ENCODE results near the gene HIGD1A.

Gene HIGD1A

DNA sequence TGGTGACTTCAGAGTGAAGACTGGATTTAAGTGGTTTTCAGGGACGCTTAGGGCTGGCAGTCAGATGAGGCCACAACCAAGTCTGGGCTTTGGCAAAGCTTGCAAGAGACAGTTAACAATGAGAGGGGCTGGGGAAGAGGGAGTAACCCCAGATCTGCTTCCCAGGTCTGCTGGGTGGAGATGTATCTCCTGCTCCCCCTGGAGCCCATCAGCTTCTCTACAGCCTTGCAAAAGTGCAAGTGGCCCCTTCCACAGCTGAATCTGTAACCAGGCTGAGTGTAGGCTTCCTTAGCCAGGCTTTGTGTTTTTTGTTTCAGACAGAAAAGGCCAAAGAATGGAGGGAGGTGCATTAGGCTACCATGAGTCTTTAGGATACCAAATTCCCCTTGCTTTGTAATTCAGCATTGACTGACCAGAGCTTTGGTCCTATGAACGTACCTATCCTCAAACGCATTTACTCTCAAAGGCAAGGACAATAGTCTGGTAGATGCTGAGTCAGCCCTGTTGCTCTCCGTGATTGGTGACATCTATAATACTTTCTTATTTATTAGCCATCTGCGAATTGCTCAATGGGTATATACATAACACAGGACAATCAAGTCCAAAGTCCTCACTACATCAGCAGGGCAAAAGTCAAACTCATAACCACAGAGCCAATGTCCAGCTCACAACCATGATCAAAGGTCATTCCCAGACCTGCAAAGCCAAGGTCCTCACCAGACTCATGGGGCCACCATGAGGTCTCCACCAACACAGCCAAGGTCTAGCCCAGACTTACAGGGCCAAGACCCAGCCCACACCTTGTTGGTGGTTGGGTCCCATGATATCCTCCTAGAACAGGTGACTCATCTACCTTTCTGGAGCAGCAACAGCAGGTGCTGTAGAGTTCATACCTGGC, 48.4 kb downstream of the HIGD1A start:
- DNase-seq (ENCODE audit: low read depth in 2 of 2) = no peak

DNA sequence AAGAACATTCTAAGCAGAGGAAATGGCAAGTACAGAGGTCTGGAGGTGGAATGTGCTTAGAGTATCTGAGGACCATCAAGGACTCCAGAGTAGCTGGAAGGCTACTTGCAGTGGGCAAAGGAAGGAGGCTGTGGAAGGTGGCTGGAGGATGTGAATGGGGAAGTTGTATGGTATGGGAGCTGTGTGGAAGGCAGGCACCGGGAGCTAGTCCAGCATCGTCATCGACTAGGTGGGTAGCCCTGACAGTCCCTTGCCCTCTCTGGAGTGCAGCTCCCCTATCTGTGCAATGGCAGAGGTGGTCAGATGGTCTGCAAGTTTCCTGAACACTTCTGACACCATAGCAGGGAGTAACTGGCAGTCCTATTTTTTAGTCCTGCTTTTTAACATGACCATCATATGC, 50.5 kb downstream of the HIGD1A start:
- DNase-seq (ENCODE audit: low read depth in 2 of 2) = no peak

DNA sequence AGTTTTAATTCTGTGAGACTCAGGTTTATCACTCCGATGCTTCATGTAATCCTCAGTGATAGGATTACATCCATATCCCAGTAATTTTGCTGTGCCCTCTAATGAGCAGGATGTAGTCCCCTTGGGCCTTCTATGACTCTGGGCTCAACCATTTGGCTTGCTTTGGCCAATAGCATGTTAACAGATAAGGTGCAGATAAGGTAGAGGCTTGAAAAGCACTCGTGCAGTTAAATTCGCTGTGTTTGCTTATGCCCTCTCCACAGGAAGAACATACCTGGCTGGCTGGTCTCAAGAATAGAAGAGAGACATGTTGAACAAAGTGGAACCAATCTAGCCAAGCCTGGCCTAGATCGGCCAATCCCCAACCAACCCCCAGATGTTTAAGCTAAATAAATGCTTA, 51.3 kb downstream of the HIGD1A start:
- DNase-seq (ENCODE audit: low read depth in 2 of 2) = no peak

DNA sequence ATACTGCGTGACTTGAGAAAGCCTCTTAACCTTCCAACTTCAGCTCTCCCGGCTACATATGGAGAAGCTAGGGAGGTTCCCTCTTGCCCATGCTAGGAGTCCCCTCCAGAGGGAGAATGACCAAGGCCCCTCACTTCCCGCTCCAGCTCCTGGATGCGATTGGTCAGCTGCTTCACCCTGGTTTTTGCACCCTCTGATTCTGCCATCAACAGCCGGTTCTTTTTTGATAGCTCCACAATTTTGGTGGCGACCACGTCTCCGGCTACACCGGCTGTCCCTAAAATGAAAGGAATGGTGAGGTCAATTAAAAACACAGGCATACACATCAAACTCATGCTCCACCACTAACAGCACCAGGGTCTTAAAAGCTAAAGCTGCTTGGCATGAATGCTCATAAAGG, 51.8 kb downstream of the HIGD1A start:
- DNase-seq (ENCODE audit: low read depth in 2 of 2) = no peak

DNA sequence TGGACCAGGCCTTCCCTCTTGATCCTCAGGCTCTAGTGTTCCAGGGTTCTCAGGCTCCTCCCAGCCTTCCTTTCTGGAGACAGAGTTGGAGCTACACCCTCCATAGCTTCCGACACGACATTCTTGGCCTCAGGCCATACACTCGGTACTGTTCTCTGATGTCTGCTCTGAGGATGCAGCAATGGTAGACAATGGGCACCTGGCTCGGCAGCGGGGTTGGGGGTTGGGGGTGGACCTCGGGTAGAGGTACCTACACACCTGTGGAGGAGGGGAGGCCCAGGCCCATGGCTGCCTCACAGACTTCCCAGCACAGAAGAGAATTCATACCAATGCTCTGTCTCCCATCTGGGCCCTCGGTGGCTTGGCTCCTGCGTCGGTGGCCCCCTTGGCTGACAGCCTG, 52.7 kb downstream of the HIGD1A start:
- no peak for DNase-seq (ENCODE audit: low read depth in 2 of 2)

DNA sequence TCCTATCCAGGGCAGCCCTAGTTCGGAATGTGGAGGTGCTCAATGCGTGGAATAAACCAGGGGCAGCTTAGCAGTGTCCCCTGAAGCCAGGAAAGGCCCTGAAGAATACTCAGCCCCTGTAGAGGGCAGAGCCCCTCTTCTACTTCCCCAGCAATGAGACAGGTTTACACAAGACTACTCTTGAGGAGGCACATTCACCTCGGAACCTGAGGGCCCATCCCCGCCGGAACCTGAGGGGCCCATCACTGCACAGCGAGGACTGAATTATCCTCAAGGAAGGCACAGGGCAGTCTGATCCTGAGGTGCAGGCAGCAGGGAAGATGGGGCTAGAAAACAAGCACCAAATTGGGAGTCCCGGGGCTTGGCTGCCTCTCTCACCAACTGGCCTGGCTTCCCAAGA, 53.5 kb downstream of the HIGD1A start:
- no peak for DNase-seq (ENCODE audit: low read depth in 2 of 2)

DNA sequence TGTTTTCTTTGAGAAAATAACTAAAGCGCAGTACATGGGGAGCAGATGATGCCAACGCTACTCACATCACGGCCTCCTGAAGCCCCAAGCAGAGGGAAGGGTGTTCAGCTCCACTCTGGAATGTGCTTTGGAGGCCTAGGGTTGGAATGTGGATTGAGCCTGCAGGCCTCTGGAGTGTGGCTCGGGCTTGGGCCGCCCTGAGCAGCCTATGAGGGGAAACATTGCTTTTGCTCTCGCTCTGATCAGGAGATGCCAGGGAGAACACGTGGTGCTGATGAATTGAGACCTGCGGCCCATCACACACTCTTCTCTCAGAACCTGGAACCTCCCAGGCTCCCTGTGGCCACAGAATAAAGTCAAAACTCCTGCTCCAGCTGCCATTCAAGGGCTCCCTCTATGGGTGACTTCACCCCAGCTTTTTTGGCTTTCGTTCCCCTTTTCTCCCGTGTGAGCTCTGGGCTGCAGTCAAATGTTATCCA, 54.5 kb downstream of the HIGD1A start:
- DNase-seq (ENCODE audit: low read depth in 2 of 2) = no peak

DNA sequence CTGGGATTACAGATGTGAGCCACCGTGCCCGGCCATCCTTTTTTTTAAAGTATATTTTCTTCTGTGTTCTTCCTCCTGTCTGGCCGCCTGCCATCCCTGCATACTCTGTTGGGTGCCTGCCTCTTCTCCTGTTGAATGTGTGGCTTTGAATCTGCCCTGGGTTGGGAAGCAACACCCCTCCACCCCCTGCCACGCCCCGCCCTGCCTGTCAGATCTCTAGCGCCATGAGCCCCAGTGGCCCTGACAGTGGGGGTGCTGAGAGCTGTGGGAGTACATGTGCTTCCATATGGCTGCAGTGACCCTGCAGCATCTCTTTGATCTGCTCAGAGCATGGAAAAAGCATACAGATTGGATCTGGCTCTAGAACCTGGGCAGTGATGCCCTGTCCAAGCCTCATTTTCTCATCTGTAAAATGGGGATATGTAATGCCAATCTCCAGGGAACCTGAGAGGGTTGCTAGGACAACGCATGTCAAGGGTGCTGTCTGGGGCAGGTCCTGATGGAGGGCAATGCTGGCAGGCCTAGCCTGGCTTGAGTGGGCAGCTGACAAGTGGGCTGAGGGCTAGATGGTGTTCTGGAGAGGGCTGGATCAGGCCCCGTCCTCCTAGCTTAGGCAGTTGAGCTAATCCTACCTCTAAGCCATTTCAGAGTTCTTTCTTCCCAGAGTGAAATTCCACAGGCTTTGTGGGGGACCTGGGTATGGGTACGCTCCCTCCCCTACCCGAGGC, 55.1 kb downstream of the HIGD1A start:
- no peak for DNase-seq (ENCODE audit: low read depth in 2 of 2)

DNA sequence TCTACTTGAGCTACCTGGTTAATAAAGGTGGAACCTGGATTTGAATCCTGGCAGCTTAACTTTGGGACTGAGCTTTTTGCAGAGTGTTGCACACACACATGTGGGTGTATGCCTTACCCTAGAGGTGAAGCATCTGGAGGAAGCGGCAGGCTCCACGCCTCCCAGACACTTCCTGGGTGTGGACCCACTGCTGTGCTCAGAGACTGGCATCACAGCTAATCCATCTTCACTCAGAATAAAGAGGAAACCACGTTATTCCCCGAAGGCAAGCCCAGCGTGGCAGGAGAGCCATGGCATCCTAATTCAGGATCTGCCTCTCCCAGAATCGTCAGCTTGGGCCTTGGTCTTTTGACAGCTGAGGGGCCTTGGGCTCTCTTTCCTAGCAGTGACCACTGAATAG, 56.7 kb downstream of the HIGD1A start:
- DNase-seq (ENCODE audit: low read depth in 2 of 2) = no peak

DNA sequence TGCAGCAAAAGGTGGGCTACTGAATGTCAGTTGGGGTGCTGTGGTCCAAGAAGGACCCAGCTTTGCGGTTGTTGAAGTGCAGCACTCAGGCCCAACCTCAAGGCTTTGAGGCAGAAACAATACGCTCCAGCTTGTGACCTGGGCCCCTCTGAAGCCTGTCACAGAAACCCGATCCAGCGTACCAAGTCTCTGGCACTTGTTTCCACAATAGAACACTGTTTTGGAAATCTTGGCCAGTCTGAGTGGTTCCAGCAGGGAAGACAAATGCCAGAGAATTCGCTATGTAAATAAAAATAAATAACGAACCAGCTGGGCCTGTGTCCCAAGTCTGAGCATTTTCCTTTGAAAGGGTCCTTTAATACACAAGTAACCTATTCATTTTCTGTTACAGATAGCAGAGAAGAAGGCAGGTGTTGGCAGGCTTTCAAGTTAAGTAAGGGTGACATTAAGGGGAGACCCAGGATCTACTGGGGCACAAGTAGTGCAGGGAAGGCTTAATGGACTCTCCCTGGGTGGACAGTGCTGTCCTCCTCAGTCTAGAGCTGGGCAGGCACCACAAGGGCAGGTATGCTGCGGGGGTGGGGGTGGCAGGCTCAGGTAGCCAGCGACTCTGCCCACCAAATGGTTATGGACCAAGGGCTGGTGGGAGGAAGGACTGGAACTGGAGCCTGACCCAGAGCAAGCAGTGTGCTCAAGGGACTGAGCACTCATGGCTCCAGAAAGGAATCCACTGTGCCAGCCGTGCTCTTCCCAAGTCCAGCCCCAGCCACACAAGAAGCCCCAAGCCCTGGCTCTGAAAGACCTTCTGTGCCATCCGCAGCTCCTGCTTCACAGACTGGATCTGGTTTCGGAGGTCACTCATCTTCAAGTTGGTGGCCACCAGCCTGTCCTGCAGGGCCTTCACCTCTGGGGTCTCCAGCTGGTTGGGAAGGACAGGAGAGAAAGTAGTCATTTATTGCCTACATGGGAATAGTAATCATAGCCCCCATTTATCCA, 57.5 kb downstream of the HIGD1A start:
- DNase-seq (ENCODE audit: low read depth in 2 of 2) = no peak

DNA sequence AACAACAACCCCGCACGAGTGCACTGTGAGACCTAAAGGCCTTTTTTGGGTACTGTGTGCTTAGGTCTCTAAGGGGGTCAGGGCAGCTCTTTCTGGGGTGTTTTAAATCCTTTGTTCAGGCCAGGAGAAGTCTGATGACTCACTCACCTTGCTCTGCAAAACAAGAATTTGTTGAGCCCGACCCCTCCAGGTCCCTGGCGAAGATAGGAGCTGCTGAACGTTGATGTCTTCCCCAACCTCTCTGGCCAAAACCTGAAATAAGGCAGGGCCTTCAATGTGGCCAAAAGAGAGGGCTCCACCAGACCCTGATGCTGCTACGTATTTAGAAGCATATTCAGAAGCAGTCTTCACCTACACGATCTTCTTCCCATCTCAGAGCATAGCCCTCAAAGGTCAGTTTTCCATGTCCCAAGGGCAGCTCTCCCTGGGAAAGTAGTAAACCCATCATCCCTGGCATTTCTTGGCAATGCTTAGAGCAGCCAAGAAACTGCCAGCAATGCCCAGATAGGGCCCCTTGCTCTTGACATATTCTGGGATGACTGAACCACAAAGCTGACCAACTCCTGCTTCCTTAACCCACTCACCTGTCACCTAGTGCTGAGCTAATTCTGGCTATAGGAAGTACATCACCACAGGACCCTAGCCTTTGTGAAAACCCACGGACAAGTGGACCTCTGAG, 58.4 kb downstream of the HIGD1A start:
- no peak for DNase-seq (ENCODE audit: low read depth in 2 of 2)

DNA sequence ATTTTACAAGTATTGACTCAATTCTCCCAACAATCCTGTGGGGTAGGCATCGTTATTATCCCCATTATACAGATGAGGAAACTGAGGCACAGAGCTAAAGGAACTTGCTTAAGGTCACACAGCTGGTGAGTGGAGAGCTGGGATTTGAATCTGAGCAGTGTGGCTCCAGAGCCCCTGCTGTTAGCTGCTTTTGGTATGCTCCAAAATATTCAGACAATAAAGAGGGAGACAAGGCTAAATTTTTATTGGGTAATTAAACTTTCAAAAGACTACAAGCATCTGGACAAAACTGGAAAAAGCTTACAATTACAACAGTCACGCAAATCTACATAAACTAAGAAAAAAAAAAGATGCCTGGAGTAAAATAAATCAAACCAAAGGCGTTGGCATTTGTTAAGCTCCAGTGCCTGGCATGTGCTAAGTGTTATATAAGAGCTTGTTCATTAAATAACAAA, 59.0 kb downstream of the HIGD1A start:
- DNase-seq (ENCODE audit: low read depth in 2 of 2) = no peak

DNA sequence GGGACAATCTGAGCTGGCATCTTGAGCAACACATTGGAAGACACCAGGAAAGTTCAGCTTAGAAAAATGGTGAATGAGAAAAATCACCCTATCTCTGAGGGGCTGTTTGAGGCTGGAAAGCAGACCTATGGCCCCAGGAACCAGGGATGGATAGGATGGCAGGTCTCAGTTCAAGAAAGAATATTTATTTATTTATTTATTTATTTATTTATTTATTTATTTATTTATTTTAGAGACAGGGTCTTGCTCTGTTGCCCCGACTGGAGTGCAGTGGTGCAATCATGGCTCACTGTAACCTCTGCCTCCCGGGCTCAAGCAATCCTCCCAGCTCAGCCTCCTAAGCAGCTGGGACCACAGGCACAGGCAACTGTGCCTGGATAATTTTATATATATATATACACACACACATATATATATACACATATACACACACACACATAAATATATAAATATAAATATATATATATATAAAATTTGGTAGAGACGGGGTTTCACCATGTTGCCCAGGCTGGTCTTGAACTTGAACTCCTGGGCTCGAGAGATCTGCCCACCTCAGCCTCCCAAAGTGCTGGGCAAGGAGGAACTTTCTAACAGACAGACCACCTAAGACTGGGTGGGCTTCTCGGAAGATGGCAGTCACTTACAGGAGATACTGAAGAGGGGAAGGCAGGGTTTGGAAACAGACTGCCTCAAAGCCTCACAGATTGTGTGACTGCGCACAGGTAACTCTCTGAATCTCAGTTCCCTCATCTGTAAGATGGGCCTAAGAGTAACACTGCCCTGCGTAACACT, 60.9 kb downstream of the HIGD1A start:
- no peak for DNase-seq (ENCODE audit: low read depth in 2 of 2)

DNA sequence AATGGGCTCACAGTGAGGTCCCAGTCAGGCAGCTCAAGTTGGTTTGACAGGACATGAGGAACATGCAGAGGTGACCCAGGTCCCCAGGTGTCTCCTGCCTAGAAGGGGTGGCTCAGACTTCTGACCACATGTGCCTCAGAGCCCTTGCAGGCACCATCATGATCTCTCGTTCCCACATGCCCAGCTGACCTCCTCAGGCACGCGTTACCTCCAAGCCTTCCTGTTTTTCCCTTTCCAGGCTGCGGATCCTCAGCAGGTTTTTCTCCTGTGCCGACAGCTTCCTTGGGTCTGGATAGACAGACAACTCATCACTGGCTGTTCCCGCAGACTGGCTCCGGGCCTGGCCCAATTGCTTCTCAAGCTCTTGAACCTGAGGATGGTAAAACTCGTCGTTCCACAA, 61.6 kb downstream of the HIGD1A start:
- DNase-seq (ENCODE audit: low read depth in 2 of 2) = no peak

DNA sequence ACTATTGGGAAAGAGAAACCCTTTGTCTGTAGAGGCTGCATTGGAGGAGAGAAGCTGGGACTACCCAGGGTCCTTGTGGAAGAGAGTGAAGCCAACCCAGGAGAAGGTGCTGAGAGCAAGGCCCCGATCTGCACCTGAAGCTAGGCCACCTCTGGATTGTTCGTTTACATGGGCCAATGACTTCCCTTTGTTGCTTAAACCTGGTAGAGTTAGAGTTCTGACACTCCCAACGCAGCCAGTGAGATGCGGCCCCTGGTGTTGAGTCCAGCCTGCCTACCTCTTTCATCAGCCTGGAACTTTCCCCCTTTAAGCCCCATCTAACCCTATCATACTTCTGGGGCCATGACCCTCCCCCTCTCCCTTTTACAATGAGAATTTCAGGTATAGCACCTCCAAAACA, 62.0 kb downstream of the HIGD1A start:
- no peak for DNase-seq (ENCODE audit: low read depth in 2 of 2)

DNA sequence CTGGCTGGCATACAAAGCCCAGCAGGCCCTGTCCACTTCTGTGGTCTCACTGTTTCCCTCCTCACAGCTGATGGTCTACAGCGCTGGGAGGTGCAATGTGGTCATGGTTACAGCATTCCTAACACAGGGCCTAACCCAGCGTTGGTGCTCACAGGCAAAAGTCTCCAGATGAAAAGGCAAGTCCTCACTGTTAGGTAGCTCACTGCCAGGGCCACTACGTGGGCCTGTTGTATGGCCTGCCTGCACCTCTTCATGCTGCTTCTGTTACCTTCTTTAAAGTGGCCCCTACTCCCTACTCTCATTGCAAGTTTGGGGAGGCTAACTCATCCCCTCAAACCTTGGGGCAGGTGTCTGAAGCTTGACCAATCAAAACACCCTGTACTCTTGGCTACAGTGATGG, 62.5 kb downstream of the HIGD1A start:
- DNase-seq (ENCODE audit: low read depth in 2 of 2) = no peak

DNA sequence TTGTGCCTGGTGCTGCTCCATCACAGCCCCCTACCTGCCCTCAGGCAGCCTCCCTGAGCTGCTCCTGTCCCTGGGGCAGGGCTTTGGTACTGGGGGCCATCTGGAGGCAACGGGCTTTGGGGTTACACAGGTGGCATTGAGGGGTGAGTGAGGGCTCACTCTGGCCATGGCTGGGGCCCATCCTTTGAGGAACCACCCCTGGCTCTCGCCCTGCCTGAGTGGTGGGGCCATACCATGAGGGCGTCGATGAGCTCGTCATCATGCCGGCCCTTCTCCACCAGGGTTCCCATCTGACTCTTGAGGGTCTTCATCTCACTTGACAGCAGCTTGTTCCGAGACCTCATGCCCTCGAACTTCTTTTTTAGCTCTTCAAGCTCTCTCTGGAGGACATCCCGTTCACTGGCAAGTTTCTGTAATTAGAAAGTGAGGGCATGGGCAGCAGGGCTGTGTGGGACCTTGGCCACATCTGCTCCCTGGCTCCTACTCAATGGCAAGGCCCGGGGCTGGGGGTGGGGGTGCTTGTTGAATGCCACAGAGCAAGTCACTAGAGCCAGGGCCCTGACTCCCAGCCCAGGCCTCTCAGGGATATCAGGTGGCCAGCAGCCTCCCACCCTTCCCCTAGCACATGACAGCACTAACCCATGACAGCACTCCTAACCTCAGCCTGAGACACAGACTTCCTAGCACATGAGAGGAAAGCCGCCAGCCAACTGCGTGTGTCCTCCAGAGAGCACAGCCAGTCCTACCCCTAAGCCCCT, 64.7 kb downstream of the HIGD1A start:
- no peak for DNase-seq (ENCODE audit: low read depth in 2 of 2)

DNA sequence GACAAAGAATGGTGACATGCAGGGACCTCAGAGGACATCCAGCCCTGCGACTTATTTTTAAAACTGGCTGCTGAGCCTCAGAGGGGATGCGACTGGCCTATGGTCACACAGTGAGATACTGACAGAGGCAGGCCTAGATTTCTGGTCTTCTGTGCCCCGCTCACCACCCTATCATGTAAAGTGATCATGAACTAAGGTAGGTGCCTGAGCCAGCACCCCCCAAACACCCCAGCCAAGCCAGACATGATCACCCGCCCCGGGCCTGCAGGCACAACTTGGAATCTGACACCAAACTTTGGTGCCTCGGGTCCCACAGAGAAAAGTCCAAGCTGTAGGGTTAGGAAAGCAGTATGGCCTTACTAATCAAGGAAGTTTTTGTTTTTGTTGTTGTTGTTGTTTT, 67.8 kb downstream of the HIGD1A start:
- no peak for DNase-seq (ENCODE audit: low read depth in 2 of 2)

DNA sequence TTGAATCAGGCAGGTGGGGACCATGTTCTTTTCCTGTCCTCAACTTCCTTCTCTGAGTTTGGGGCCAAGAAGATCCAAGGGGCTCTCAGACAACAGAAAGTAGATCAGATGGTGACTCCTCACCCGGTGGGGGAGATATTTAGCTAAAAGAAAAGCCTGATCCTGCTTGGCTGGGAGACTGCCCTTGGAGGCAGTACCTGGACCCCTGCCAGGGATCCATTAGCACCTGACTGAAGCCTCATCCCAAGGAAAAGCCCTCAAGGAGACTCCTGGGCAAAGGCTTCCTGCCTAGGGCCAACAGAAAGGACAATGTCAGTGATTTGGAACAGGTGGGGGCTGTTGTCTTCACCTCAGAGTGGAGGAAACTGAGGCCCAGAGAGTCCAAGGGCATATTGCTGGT, 68.2 kb downstream of the HIGD1A start:
- no peak for DNase-seq (ENCODE audit: low read depth in 2 of 2)

DNA sequence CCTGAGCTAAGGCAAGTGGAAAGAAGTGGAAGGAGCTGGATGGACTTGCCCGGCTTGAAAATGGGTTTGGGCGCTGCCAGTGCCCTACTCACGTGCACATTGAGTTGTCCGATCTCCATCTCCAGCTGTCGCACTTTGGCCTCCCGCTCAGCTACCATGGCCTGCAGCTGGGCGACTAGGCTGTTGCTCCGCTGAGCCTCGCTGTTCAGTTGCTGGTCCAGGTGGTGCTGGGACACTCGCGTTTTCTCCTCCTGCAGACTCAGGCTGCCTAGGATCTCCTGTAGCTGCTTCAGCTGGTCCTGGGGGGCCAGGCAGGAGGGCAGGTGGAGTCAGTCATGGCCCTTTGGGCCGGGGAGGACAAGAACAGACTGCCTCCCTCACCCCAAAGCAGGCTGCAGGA, 68.7 kb downstream of the HIGD1A start:
- no peak for DNase-seq (ENCODE audit: low read depth in 2 of 2)
